ENCODE data around the gene TPR. TPM values are rescaled to one million over a fixed set of nuclear protein-coding genes. Genes with fewer than 3 reads are reported as not detected.
A peak's percentile ranks its signal among the peaks of the same experiment; 100 is the strongest.
"Not testable (repeated sequence)": the region's sequence is repeated elsewhere in the genome, so short reads cannot be mapped to it uniquely, and the experiment has no call there.

The TPR gene
- 100 to 1,000 TPM in 2 of 3 donors, 10 to 100 TPM in 1; 96.9 to 116 (median 107) TPM for polyA plus RNA-seq (ENCODE audit: insufficient read length in 3 of 3)

DNA sequence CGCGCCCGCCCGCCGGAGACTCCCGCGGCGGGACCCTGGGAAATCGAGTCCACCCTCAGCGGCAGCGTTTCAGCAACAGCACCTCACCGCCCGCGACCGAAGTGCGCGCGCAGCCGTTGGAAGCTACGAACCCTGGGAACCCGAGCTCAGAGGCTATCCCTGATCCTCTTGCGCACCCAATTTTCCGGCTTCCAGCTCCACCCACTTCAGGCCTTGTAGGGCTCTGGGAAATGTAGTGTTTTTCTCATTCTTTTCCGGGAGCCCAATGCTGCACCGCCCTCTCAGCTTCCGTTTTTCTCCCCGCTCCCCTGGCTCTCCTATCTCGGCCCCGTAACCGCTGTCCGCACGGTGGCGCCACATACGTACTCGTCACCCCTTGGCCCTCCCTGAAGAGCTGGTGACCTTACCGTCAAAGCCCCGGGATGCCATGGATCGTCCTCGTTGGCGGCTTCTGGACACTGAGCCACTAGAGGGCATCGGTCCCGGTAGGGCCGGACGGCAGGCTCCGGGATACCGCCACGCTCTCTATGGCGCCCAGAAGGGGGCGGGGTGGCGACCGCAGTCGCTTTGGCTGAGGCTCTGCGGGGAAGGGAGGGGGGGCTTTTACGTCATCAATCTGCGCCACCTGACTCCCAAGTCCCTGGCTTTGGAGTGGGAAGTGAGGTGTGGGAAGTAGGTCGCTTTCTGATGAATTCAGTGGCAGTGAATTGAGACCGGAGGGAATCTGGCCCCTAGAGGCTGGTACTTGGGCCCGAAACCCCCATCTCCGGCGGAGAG is at the start of gene TPR, which contains the start of gene ODR4:
TSS of gene TPR (minus strand) at position 102 of the 777 bp plus-strand sequence. CDS start 225 bp downstream, outside the sequence.
TSS of gene ODR4 (plus strand) at position 687 of the 777 bp plus-strand sequence. CDS start 3,948 bp downstream, outside the sequence.
- peak; percentile 99 for DNase-seq (ENCODE audit: low read depth in 3 of 3, low spot score in 2 of 3)

DNA sequence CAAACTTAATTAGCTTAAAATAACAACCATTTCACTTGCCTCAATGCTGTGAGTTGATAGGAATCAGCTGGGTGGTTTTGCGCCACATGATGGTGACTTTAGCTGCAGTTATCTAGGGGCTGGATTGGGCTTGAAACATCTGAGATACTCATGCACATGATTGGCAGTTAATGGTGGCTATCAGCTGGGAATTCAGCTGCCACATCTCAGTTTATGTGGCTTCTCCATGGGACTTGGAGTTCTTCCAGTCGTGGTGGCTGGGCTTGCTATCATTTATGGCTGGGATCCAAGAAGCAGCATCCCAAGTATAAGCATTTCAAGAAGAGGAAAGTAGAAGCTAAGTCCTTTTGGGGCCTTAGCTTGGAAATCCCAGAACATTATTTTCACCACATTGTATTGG is 49.5 kb upstream of the TPR start:
- no peak for DNase-seq (ENCODE audit: low read depth in 3 of 3, low spot score in 2 of 3)

DNA sequence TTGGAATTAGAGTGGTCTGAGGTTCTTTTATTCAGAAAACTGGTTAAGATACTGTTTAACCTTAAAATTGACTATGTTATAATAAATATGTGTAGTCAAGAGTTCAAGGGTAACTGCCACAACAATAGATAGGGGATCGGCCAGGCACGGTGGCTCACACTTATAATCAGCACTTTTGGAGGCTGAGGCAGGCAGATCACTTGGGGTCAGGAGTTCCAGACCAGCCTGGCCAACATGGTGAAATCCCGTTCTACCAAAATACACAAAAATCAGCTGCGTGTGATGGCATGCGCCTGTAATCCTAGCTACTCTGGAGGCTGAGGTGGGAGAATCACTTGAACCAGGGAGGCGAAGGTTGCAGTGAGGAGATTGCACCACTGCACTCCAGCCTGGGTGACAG is 46.4 kb upstream of the TPR start:
- DNase-seq (ENCODE audit: low read depth in 3 of 3, low spot score in 2 of 3), result no peak

DNA sequence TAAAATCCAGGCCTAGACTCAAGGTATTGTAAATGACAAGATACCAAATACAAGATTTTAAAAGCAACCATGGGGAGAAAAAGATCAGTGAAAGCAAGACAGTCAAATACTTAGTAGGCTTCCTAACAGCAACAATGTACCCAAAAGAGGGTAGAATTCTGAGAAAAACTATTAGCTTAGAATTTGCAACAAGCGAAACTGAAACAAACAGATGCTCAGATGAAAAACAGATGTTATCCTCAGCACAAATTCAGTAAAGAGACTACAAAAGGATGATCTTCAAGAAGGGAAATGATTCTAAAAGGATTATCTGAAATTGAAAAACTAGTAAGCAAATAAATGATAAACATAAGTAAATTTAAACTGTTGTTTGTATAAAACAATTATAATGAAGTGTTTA is 45.9 kb upstream of the TPR start:
- DNase-seq (ENCODE audit: low read depth in 3 of 3, low spot score in 2 of 3), result no peak

DNA sequence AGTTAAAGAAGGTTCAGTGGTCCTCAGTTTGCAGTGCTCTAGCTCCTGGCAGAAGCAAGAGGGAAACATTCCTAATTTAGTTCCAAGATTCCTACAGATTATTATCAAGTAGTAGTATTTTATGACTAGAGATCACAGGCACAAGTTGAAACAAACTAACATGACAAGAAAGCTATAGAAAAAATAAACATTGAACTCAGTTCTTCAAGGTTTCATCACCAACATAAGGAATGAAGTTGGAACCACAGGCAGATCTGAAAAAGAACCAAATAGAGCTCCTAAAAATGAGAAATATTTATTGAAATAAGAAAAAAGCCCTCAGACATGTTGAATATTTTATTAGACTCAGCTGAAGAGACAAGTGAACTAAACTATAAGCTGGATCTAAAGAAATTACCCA is 45.3 kb upstream of the TPR start:
- DNase-seq (ENCODE audit: low read depth in 3 of 3, low spot score in 2 of 3), result no peak

DNA sequence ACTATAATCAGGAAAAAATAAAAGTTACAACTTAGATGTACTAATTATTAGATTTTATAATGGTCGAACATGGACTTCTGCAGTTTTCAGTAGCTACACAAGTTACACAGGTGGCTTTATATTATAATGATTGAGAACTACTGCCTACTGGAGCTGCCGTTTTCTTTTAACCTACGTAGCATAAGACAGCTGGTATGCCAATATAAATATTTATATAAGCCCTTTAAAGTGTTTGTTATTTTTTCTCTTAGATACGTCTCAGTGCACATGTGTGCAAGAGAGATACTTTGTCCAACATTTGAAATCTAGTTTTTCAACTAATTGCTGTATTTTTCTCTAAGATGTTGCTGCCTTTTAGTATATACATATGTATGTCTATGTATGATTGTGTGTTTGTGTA is 43.5 kb upstream of the TPR start:
- DNase-seq (ENCODE audit: low read depth in 3 of 3, low spot score in 2 of 3), result no peak

DNA sequence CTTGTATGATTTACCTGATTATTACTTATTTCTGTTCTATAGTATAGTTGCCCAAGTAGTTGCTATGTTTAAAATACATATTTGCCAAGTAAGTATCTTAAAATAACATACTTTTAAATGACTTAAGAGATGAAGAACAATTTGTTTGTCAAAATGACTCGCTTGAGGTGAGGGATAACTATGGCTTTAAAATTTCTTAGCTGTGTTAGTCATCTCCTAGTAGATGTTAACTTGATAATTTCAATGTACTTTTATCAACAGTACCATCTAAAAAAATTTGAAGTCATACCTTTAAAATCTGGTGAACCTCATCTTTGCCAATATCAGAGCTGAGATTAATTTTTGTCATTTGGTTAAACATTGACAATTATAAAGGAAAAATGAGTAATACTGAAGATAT is 38.3 kb upstream of the TPR start:
- no peak for DNase-seq (ENCODE audit: low read depth in 3 of 3, low spot score in 2 of 3)

DNA sequence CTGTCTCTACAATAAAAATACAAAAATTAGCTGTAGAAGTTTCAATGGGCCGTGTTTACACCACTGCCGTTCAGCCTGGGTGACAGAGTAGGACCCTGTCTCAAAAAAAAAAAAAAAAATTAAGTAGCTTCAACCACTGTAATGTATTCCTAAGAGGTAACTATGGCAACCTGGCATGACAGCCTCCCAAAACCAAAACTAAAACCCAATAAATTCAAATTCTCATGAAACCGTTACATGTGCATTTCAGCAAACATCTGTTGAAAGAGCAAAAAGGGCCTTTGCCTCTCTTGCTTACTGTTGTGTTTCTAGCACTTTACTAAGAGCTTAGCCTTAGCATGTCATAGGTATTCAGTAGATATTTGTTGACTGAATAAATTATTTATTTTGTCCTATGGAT is 34.0 kb upstream of the TPR start:
- no peak for DNase-seq (ENCODE audit: low read depth in 3 of 3, low spot score in 2 of 3)

DNA sequence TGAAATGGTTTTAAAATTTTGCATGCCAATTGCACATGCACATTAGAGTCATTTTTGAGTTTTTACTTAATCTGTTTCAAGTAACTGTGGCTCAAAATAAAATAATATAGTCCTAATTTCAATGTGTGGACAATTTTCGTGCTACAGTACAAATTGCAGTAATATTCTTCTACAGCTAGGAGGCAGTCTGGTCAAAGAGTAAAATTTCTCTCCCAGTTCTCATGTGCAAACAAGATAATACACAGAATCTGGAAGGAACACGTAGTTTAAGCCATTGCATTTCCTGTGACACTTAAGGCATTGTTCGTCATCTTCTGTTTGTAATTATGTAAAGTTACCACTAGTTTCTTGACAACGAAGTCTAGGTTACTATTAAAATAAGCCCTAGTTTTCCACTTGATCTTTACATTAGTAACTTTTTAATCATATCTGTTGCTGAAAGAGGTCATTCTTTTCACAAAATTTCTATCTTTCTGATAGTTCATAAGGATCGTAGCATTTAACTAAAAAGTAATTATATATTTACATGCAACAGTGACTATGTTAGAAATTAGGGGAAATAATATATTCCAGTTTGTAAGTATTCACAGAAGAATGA is 29.5 kb upstream of the TPR start:
- peak in 2 of 3 donors; percentile 2 to 8 for DNase-seq (ENCODE audit: low read depth in 3 of 3, low spot score in 2 of 3)

DNA sequence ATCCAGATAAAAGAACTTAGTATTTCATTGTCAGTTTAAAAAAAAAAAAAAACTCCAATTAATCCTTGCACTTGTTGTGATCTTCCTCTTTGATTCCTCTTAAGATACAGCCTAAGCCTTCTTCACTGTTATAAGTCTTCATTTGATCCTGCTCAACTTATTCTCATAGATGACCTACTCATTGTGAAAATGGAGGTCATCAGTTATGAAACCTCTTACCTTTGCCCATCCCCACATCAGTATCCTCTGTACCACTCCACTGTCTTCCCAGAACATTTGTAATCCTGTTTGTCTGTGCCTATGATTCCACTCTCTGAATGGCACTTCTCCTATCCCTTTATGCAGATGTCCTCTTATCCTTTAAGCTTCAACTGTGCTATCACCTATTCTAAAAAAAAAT is 28.6 kb upstream of the TPR start:
- DNase-seq (ENCODE audit: low read depth in 3 of 3, low spot score in 2 of 3), result no peak

DNA sequence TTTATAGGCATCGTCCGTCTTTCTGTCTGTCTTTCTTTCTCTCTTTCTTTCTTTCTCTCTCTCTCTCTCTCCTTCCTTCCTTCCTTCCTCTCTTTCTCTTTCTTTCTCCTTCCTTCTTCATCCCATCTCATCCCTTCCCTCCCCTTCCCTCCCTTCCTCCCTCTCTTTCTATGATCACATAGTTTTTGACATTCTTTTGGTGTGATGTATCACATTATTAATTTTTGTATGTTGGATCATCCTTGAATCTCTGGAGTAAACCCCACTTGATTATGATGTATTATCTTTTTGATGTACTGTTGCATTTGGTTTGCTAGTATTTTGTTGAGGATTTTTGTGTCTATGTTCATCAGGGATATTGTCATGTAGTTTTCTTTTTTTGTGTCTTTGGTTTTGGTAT is 26.4 kb upstream of the TPR start:
- not testable (repeated sequence) for DNase-seq (ENCODE audit: low read depth in 3 of 3, low spot score in 2 of 3)

DNA sequence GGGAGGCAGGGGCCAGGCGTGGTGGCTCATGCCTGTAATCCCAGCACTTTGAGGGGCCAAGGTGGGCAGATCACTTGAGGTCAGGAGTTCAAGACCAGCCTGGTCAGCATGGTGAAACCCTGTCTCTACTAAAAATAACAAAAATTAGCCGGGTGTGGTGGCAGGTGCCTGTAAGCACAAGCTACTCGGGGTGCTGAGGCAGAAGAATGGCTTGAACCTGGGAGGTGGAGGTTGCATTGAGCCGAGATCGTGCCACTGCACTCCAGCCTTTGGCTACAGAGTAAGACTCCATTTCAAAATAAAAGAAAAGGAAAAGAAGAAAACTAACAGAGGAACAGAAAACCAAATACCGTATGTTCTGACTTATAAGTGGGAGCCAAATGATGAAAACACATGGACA is 17.7 kb upstream of the TPR start:
- DNase-seq (ENCODE audit: low read depth in 3 of 3, low spot score in 2 of 3), result not testable (repeated sequence)

DNA sequence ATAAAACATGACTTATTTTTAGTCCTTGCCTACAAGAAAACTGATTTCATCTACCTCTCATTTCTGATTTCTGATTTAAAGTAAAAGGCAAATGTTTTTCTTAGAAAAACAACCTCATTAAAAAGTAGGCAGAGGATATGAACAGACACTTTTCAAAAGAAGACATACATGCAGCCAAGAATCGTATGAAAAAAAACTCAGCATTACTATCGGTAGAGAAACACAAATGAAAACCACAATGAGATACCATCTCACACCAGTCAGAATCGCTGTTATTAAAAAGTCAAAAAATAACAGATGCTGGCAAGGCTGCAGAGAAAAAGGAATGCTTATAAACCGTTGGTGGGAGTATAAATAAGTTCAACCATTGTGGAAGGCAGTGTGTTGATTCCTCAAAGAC is 16.8 kb upstream of the TPR start:
- no peak for DNase-seq (ENCODE audit: low read depth in 3 of 3, low spot score in 2 of 3)

DNA sequence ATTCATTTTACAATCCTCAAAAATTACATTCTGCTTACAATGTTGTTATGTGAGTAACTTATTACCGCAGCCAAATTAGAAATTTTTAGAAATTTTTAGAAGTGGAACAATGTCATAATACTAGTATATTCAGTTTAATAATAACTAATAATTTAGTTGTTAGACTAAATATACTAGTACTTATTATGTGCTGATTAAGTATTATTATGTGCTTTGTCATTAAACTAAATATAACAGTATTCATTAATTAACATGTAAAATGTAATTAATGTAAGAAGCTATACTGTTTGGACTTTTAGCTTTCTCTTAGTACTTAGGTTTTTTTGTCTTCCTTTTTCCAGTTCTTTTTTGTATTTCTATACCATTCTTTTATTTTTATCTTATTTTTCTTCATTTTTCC is 15.9 kb upstream of the TPR start:
- no peak for DNase-seq (ENCODE audit: low read depth in 3 of 3, low spot score in 2 of 3)

DNA sequence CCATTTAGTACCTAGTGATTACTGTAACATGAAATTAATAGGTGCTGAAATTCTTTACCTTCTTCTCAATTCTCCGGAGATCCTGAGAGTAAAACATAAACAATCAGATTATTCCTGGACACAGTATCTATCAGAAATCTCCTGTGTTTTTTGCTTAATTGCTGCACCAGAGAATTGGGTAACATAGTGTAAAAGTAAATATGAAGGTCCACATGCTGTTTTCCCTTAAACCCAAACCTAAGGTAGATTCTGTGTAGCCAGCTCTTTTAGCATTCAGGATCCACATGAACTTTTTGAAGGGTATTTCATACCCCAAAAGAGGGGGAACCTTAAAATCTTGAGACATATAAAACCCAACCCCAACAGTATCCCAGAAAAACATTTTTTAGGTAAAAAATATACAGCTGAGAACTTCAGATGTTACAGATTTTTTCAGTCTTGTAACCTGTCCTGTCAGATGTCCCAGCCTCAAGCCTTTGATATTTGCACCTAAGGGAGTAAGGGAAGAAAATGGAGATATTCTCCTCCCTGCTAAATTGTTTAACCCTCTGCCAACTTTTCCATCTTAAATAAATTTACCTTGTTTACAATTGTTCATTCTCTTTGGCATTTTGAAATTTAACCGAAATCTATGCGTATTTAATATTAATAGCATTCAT is 11.8 kb upstream of the TPR start:
- DNase-seq (ENCODE audit: low read depth in 3 of 3, low spot score in 2 of 3), result no peak

DNA sequence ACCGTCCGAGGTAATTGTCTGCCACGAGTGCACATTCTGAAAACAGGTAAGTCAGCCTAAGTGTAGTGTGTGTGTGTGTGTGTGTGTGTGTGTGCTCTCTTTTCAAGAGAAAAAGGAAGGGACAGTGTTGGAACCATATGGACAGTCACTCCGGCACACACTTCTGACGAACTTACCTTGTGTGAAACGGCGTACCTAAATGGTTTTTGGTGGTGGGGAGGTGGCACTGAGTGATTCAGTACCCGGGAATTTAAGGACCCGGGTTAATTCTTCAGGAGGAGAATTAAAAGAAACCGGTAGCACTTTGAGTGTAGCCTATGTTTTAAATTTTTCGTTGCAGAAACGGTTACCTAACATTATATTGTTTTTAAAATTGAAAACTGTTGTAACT is 871 bp upstream of the TPR start:
- no peak for DNase-seq (ENCODE audit: low read depth in 3 of 3, low spot score in 2 of 3)

DNA sequence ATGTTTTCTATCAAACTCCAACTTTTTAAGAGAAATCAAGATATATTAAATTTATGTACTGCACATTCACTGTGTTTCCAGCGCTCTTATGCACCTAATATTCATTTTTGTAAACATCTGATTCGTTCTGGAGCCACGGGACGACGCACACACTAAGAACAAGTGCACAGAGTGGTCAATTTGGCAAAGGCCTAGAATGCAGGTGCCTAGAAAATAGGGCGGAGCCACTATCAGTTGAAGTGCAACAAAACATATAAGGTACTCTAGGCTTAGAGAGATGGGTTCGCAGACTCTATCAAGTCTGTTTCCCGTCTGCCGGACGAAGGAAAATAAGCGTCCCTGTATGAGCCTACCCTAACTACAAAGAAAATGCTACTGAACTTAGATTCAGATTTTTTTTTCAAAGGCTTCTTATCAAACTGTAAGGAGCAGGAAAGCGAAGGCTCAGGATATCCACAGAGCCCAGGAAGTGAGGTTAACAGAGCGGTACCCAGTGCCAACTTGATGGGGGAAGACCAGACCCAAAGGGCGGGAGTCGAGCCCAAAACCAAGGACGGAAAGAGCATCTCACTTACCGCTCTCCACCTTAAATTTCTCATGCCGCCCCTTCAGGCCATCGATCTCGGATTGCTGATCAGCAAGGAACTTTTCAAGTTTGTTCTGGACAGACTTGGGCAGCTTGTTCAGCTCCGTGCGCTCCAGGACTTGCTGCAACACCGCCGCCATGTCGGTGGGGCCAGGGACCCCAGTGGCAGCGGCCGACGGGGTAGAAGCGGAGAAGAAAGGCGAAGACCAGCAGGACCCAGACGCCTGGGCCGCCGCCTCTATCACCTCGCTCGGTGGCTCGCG is 526 bp downstream of the TPR start:
- DNase-seq (ENCODE audit: low read depth in 3 of 3, low spot score in 2 of 3), result peak; percentile 21 to 33 (median 29)

DNA sequence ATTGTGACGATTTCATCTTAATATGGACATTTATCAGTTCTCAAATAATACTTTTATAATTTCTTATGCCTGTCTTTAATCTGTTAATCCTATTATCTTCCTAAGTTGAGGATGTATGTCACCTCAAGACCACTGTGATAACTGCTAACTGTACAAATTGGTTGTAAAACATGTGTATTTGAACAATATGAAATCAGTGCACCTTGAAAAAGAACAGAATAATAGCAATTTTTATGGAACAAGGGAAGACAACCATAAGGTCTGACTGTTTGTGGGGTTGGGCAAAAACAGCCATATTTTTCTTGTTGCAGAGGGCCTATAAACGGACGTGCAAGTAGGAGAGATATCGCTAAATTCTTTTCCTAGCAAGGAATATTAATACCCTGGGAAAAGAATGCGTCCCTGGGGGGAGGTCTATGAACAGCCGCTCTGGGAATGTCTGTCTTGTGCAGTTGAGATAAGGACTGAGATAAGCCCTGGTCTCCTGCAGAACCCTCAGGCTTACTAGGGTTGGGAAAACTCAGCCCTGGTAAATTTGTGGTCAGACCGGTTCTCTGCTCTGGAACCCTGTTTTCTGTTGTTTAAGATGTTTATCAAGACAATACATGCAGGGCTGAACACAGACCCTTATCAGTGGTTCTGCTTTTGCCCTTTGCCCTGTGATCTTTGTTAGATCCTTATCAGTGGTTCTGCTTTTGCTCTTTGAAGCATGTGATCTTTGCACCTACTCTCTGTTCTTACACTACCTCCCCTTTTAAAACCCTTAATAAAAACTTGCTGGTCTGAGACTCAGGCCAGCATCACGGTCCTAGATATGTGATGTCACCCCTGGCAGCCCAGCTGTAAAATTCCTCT is 27.0 kb downstream of the TPR start:
- not testable (repeated sequence) for DNase-seq (ENCODE audit: low read depth in 3 of 3, low spot score in 2 of 3)

DNA sequence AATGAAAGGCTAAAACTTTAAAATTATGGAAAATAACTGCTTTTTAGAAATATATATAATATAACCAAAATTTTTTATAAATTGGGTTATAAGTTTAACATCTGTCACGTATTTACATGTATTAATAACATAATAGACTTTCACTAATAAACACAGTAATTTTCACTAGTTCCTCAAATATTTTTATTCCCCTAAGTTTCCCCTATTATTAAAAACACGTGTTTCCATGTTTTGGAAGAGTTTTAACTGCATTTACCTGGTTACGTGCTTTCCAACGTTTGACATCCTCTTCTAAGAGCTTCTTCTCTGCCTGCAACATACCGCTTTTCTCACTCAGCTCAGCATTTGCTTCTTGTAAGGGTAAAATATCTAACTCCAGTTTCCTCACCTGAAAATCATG is 34.3 kb downstream of the TPR start:
- no peak for DNase-seq (ENCODE audit: low read depth in 3 of 3, low spot score in 2 of 3)

DNA sequence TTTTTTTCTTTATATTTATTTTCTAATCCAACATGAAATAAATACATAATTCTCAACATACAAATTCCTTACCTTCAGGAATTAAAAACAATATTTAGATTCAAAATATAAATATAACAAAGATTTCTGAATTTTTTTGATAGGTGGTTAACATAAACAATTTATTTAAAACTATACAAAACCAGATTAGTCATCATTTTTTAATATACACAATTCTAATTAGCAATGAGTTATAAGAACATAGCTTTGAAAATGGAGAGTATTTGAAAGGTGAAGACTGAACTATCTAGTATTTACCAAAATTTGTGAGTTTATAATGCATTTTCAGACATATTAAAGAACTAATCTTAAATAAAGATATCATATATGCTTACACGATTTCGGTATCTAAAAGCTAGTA is 37.5 kb downstream of the TPR start:
- DNase-seq (ENCODE audit: low read depth in 3 of 3, low spot score in 2 of 3), result no peak

All from right renal cortex interstitium (tissue), 3 donors.